HepG2 (cell line): ENCODE measurements around the gene NOL8. TPM values are rescaled to one million over a fixed set of nuclear protein-coding genes. Genes with fewer than 3 reads are reported as not detected.

Experiments used
- BCL6 ChIP-seq: IDR thresholded peaks from 2 replicates; pipeline ENCODE4 v1.6.1; 2016; ENCODE audit warnings: missing genetic modification reagents, missing compliant biosample characterization
- CENPX ChIP-seq: sonication (generic); formaldehyde crosslinking; IDR thresholded peaks from 2 replicates; pipeline ENCODE4 v1.9.0; 2021; ENCODE audit warnings: mild to moderate bottlenecking, missing genetic modification reagents, moderate library complexity
- EEA1 ChIP-seq: sonication (generic); formaldehyde crosslinking; IDR thresholded peaks from 2 replicates; pipeline ENCODE4 v1.5.1; 2020; ENCODE audit warnings: mild to moderate bottlenecking, missing genetic modification reagents, borderline replicate concordance
- ELF3 ChIP-seq: IDR thresholded peaks from 2 replicates; pipeline ENCODE4 v1.6.1; 2016; ENCODE audit warnings: missing genetic modification reagents, missing compliant biosample characterization
- HDAC2 ChIP-seq: sonication (generic); formaldehyde crosslinking; IDR thresholded peaks from 2 replicates; pipeline ENCODE4 v1.4.0; 2020; ENCODE audit warnings: missing genetic modification reagents
- MNT ChIP-seq: fragments of 450-650 bp; IDR thresholded peaks from 2 replicates; pipeline ENCODE4 v1.6.1; 2016
- PHF21A ChIP-seq: sonication (generic); formaldehyde crosslinking; IDR thresholded peaks from 2 replicates; pipeline ENCODE4 v1.5.0; 2020; ENCODE audit warnings: mild to moderate bottlenecking, missing genetic modification reagents
- PTBP1 ChIP-seq: fragments of 200-400 bp; formaldehyde crosslinking; IDR thresholded peaks from 2 replicates; pipeline ENCODE4 v1.6.1; 2018; ENCODE audit warnings: low read length, low read depth; ENCODE audit not compliant: poor library complexity, severe bottlenecking
- RFX1 ChIP-seq: fragments of 450-650 bp; IDR thresholded peaks from 2 replicates; pipeline ENCODE4 v1.6.1; 2017
- SALL1 ChIP-seq: sonication (generic); formaldehyde crosslinking; IDR thresholded peaks from 2 replicates; pipeline ENCODE4 v1.8.0; 2022; ENCODE audit warnings: mild to moderate bottlenecking, missing genetic modification reagents
- SNAI1 ChIP-seq: sonication (generic); formaldehyde crosslinking; IDR thresholded peaks from 2 replicates; pipeline ENCODE4 v1.5.0; 2020; ENCODE audit warnings: mild to moderate bottlenecking, missing genetic modification reagents, borderline replicate concordance
- ZFP91 ChIP-seq: sonication (generic); formaldehyde crosslinking; IDR thresholded peaks from 2 replicates; pipeline ENCODE4 v1.9.0; 2022; ENCODE audit warnings: missing genetic modification reagents, mild to moderate bottlenecking, borderline replicate concordance
- ZNF143 ChIP-seq: sonication (generic); formaldehyde crosslinking; IDR thresholded peaks from 2 replicates; pipeline ENCODE4 v1.4.0; 2020; ENCODE audit warnings: missing genetic modification reagents
- ZNF367 ChIP-seq: sonication (generic); formaldehyde crosslinking; IDR thresholded peaks from 2 replicates; pipeline ENCODE4 v1.4.0; 2020; ENCODE audit warnings: missing genetic modification reagents, borderline replicate concordance
- ZNF501 ChIP-seq: sonication (generic); formaldehyde crosslinking; IDR thresholded peaks from 2 replicates; pipeline ENCODE4 v1.5.1; 2020; ENCODE audit warnings: mild to moderate bottlenecking, moderate library complexity, missing genetic modification reagents
- ZNF562 ChIP-seq: sonication (generic); formaldehyde crosslinking; IDR thresholded peaks from 2 replicates; pipeline ENCODE4 v1.8.0; 2022; ENCODE audit warnings: missing genetic modification reagents, borderline replicate concordance
- ZNF7 ChIP-seq: IDR thresholded peaks from 2 replicates; pipeline ENCODE4 v1.6.1; 2016; ENCODE audit warnings: missing biosample characterization, missing genetic modification reagents
- ZNF773 ChIP-seq: sonication (generic); formaldehyde crosslinking; IDR thresholded peaks from 2 replicates; pipeline ENCODE4 v1.4.0; 2020; ENCODE audit warnings: missing genetic modification reagents, borderline replicate concordance
- polyA plus RNA-seq, 8 experiments: library from polyadenylated mRNA; depleted of rRNA in 3 of 8; stranded (reverse) in 7 of 8; unstranded in 1 of 8; fragments of >200 nt; fragmentation: Illumina TruSeq in 4 of 8; extraction: Trizol in 4 of 8; gene quantifications; 2 replicates each; pipeline versions ENCODE4 v1.2.1 to v1.2.3, GENCODE V29; 2011 to 2016; ENCODE audit warnings: low read depth in 4 of 8, missing spikeins in 1 of 8, mixed read lengths in 1 of 8; ENCODE audit not compliant: insufficient read depth in 1 of 8
- total RNA-seq, 5 experiments: library from RNA; depleted of rRNA; stranded (reverse); fragments of >200 nt; fragmentation: Illumina TruSeq; extraction: Trizol; gene quantifications; 2 replicates each; pipeline ENCODE4 v1.2.3, GENCODE V29; 2016; ENCODE audit warnings: low read depth in 1 of 5
- TF ChIP-seq, protein P1 (sequence below): sonication (generic); formaldehyde crosslinking; IDR thresholded peaks from 2 replicates; pipeline ENCODE4 v1.5.0; 2020; ENCODE audit warnings: missing genetic modification reagents
- TF ChIP-seq, protein P2 (sequence below): IDR thresholded peaks from 2 replicates; pipeline ENCODE4 v1.6.1; 2016
- TF ChIP-seq, protein P3 (sequence below): sonication (generic); formaldehyde crosslinking; IDR thresholded peaks from 2 replicates; pipeline ENCODE4 v1.4.0; 2020; ENCODE audit warnings: missing genetic modification reagents

NOL8 gene
- total and polyA plus RNA-seq, 2 of the 13 experiments (the other 11 are each of a cell fraction or from before 2014, with no cell fraction given) = 12.8 to 36.3 TPM

GRCh38 chr9:92325269-92325990 is at the start of gene NOL8, which contains the start of gene CENPP (continued):
- TF ChIP-seq, protein P1, sequence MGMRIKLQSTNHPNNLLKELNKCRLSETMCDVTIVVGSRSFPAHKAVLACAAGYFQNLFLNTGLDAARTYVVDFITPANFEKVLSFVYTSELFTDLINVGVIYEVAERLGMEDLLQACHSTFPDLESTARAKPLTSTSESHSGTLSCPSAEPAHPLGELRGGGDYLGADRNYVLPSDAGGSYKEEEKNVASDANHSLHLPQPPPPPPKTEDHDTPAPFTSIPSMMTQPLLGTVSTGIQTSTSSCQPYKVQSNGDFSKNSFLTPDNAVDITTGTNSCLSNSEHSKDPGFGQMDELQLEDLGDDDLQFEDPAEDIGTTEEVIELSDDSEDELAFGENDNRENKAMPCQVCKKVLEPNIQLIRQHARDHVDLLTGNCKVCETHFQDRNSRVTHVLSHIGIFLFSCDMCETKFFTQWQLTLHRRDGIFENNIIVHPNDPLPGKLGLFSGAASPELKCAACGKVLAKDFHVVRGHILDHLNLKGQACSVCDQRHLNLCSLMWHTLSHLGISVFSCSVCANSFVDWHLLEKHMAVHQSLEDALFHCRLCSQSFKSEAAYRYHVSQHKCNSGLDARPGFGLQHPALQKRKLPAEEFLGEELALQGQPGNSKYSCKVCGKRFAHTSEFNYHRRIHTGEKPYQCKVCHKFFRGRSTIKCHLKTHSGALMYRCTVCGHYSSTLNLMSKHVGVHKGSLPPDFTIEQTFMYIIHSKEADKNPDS (CRISPR knock-in tag) = no peak
- TF ChIP-seq ZNF143 (CRISPR knock-in tag) (no peak), CENPX (CRISPR knock-in tag) (no peak), ELF3 (peak; percentile 91), RFX1 (no peak), ZFP91 (CRISPR knock-in tag) (peak; percentile 91; the same call in 1 of the 2 replicates), MNT (peak; percentile 95), ZNF367 (CRISPR knock-in tag) (no peak), ZNF7 (CRISPR knock-in tag) (no peak), ZNF501 (peak; percentile 84), HDAC2 (CRISPR knock-in tag) (peak; percentile 57), SNAI1 (CRISPR knock-in tag) (peak; percentile 81; the same call in 1 of the 2 replicates), EEA1 (CRISPR knock-in tag) (no peak), PHF21A (CRISPR knock-in tag) (no peak), ZNF562 (CRISPR knock-in tag) (no peak), BCL6 (CRISPR knock-in tag) (peak; percentile 31; the same call in 1 of the 2 replicates), PTBP1 (no peak), ZNF773 (no peak), SALL1 (CRISPR knock-in tag) (peak; percentile 67)
- TF ChIP-seq, protein P2, sequence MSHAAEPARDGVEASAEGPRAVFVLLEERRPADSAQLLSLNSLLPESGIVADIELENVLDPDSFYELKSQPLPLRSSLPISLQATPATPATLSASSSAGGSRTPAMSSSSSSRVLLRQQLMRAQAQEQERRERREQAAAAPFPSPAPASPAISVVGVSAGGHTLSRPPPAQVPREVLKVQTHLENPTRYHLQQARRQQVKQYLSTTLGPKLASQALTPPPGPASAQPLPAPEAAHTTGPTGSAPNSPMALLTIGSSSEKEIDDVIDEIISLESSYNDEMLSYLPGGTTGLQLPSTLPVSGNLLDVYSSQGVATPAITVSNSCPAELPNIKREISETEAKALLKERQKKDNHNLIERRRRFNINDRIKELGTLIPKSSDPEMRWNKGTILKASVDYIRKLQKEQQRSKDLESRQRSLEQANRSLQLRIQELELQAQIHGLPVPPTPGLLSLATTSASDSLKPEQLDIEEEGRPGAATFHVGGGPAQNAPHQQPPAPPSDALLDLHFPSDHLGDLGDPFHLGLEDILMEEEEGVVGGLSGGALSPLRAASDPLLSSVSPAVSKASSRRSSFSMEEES = peak; percentile 87
- TF ChIP-seq, protein P3, sequence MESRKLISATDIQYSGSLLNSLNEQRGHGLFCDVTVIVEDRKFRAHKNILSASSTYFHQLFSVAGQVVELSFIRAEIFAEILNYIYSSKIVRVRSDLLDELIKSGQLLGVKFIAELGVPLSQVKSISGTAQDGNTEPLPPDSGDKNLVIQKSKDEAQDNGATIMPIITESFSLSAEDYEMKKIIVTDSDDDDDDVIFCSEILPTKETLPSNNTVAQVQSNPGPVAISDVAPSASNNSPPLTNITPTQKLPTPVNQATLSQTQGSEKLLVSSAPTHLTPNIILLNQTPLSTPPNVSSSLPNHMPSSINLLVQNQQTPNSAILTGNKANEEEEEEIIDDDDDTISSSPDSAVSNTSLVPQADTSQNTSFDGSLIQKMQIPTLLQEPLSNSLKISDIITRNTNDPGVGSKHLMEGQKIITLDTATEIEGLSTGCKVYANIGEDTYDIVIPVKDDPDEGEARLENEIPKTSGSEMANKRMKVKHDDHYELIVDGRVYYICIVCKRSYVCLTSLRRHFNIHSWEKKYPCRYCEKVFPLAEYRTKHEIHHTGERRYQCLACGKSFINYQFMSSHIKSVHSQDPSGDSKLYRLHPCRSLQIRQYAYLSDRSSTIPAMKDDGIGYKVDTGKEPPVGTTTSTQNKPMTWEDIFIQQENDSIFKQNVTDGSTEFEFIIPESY = 0 out of 2 replicates have a peak, but pooled peaks have one; percentile 7
